Measurements from ENCODE around the gene DGKD.

DNA sequence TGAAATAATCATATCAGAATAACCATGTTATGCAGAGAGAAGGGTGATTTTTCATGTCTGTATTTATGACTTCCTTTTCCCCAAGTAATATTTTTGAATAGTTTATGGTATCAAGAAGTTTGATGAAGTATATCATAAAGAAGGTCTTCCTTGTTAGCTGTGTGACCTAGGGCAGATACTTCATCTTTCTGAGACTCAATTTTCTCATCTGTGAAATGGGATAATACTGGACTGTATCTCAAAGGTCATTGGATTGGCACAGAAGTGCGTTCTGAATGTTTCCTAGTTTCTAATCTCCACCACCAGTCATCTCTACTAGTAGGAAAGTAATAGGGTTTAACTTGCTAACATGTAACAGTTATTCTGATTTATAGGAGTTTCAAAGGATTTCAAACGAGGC lies 52.6 kb downstream of the DGKD start:
- TF ChIP-seq EP300 (IDR thresholded peaks at IDR 0.05) (no peak), POLR2A (IDR thresholded peaks at IDR 0.05) (no peak)
